ENCODE measurements around the gene XPO6.

The XPO6 gene

GRCh38 chr16:28058839-28059589 is 152.8 kb downstream of the XPO6 start:
- DNase-seq, result no peak

GRCh38 chr16:28057949-28058348 is 153.8 kb downstream of the XPO6 start:
- DNase-seq, result no peak

GRCh38 chr16:28053461-28053860 is 158.3 kb downstream of the XPO6 start:
- DNase-seq, result no peak

GRCh38 chr16:28052274-28053128 is 159.3 kb downstream of the XPO6 start:
- DNase-seq, result no peak

GRCh38 chr16:28051486-28051885 is 160.3 kb downstream of the XPO6 start:
- DNase-seq, result no peak
